NCI-H1417 treated with DMSO at 0.1 percent for 48 hours (cell line): ENCODE measurements around the gene PI3.
"Not testable (repeated sequence)": the region's sequence is repeated elsewhere in the genome, so short reads cannot be mapped to it uniquely, and the experiment has no call there.

Experiments
- DNase-seq: peaks from one replicate; lab custom pipeline; 2025; lab: John Stamatoyannopoulos, UW

PI3 gene, protein sequence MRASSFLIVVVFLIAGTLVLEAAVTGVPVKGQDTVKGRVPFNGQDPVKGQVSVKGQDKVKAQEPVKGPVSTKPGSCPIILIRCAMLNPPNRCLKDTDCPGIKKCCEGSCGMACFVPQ

DNA sequence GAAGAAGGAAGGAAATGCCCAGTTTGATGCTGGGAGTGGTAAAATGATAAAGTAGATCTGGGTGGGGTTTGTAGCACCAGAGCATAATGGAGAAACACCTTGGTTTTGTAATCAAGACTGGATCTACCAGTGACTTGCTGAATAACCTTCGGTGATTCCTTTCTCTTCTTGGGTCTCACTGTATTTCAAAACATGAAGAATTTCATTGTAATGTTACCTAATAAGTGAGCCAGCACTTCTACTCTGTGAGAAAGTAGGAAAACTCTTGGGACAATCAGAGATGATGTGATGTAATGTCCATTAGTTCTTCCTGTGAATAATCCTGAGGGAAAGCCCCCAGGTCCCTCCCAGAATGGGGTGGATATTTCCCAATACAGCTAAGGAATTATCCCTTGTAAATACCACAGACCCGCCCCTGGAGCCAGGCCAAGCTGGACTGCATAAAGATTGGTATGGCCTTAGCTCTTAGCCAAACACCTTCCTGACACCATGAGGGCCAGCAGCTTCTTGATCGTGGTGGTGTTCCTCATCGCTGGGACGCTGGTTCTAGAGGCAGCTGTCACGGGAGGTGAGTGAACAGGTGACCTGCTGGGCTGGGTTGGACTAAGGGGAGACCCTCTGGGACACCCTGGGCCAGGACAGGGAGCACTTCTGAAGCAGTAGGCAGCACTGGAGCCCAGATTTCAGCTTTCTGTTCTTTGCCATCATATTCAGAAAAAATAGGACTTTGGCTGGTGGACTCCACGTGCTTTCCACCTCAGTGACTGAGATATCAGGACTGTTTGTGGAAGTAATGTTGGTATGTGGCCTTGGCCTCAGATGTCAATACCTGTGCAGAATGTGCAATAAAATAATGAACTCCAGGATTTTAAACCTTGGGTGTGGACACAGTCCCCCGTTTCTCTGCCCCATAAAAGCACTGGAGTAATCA lies at the start of gene PI3:
Gene PI3, plus strand, starts transcription at position 469 of the 931 bp plus-strand sequence. Its CDS starts 21 bp downstream, at position 490.
- no peak for DNase-seq

DNA sequence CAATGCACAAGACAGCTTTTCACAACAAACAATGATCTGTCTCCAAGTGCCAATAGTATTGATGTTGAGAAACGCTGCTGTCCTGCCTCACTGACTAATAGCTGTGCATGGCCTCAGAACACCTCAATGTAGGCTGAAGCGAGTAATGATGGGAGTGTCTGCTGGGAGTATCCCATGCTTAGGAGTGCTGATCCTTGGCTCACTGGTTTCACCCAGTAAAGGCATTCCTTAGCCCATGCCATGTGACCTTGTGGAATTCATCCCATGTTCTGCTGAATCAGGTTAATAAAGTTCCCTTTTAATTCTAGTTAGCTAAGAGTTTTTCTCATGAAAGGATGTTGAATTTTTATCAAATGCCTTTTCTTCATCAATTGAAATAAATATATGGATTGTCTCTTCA lies 46.6 kb upstream of the PI3 start:
- no peak for DNase-seq

DNA sequence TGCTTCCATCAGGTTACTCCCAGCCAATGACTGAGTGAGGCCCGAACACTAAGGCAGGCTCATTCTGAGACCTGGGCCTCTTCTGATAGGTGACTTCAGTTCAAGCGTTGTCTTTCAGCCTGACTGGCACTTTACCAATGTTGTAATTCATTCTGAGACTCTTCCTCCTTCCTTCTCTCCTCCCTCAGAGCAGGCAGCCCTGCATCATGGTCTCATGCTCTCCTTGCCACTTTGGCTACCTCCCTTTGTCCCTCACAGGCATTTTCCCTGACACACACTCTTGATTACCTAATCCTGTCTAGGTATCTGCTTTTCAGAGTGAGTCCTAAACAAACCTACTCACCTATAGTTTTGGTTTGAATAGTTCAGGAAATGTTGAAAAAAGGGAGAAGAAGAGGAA lies 37.8 kb upstream of the PI3 start:
- DNase-seq, result no peak

DNA sequence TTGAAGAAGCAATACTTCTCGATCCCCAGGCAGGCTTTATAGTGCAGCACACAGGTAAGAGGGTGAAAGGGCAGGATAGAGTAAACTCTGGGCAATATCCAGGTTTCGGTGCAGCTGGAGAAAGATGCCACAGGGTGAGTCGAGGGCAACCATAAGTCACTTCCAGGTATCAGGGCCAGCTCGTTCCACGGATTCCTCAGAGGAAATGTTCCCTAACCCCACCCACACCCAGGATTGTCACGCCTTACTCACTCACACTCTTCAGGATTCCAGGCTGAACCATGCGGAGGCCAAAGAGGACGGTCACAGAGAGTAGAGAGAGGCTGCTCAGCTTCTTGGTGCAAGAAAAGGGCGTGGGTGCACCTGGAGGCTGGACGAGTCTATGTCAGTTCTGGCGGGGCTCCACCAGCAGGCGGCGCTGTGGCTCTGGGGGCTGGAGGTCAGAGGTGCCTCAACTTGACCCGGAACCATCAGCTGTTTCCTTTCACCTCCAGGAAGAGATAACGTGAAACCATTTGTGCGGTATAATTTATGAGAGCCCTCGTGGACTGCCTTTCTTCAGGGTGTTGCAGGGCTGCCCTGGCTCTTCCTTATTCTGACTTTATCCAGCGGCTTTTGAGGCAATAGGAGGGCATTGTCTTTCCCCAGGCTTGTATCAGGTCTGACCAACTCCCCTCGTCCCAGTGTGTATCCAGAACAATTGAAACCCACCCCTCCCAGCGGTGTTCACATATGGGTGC lies 36.0 kb upstream of the PI3 start:
- no peak for DNase-seq

DNA sequence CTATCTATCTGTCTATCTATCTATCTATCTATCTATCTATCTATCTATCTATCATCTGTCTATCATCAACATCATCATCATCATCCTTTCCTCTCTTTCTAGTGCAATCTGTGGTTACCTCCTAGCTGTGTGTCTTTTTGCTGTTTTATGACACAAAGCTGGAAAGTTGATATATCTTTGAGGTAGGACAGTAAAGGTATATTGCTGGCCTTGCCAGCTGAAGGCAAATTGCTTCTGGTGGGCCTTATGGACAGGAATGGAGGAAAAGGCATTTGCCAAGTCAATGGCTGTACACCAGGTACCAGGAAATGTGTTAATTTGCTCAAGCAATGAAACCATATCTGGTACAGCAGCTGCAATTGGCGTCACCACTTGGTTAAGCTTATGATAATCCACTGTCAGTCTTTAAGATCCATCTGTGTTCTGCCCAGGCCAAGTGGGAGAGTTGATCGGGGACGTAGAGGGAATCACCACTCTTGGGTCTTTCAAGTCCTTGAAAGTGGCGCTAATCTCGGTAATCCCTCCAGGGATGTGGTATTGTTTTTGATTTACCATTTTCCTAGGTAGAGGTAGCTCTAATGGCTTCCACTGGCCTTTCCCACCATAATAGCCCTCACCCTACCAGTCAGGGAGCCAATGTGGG lies 34.8 kb upstream of the PI3 start:
- DNase-seq, result not testable (repeated sequence)

DNA sequence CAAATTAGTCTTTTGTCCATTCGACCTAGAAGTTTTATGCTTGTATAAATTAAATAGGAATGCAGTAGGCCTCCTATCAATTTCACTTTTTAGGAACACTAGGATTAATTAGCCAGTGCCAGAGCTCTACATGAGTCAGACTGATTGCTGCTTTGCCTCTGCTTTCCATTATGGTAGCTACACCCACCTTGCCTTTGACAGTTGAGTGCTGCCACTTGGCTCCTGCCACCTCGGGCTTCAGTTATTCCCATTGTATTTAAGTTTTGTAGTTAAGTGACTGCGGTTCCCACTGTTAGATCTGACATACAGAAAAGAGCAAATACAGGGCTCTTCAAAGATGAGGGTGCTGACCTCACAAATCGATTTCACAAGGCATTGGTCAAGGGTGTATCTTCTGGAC lies 33.9 kb upstream of the PI3 start:
- no peak for DNase-seq

DNA sequence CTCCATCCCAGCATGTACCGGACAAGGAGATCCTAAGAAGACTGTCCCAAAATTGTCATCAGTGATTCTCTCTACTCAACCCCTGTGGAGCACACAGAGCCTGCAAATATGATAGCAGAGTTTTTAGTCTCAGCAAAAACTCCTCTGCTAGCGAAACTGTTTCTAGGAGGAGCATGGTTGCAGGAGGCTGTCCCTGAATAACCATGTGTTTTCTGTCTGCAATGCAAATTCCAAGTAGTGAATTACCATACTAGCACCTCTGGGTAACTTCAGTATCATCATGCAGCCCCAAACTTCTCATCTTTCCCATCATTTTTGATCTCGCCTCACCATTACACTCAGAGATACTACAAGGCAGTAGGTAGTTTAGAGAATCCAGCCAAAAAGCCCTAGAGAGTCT lies 25.6 kb upstream of the PI3 start:
- DNase-seq, result no peak

DNA sequence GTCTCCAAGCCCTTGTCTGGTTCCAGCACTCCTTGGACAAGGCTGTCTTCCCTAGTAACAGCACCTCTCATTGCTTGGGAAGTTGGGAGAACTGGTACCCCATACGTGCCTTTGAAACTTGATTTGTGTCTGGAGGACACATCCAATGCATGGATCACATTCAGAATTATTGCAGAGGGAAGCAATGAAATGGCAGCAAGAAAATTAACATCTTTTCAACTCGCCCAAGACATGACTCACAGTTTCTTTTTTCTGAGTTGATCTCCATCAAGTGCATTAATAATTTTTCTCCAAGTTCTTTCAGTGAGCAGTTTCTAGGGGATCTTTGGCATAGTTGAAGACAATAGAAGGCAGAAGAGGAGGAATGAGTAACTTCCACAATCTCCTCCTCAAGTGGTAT lies 22.3 kb upstream of the PI3 start:
- DNase-seq, result no peak

DNA sequence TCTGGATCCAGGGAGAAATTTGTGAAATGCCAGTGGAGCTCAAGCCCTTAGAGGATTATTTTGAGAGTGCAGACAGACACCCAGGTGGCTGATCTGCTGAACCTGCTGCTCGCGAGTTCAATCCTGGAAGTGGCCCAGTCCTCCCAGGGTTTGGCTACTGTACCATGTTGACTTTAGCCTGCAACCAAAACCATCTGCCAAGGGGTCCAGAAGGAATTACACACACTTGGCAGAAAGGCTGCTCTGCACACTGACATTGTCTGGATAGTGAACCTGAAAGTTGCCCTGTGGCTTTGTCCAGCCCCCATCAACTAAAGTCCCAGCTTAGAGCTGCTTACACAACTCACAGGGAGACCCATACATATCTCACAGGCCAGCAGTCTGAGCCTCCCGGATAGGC lies 21.6 kb upstream of the PI3 start:
- no peak for DNase-seq

DNA sequence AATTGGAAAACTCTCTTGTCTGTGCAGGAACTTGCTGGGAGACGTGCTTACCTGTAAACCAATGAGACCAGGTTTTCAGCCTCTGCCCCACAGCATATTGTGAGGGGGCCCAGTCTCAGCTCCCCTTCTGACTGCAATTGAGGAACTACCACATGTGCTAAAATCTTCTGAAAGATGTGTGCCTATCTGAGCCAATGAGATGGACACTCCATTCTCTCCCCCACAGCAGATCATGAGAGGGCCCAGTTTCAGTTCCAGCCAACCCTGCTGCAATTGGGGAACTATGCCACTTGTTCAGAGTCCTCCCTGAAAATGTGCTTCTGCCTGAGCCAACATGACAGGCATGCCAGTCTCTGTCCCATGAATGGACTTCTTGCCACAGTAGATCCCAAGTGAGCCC lies 20.9 kb upstream of the PI3 start:
- DNase-seq, result no peak

DNA sequence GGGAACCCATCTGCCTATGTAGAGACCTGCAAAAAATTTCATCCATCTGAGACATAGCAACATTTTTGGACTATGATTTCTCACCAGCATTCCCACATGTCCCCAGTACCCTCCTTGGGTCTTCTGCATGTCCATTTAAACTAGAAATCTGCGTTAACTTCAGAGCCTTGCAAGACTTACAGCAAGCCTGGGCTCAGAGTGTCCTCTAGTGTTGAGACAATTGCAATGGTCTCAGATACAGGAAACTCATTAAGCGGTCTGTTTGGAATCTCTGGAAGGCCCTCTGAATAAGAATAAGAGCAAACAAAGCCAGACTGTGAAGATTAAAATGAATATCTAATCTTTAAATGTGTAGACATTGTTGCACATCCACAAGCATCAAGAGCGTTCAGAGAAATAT lies 20.5 kb upstream of the PI3 start:
- DNase-seq, result no peak

DNA sequence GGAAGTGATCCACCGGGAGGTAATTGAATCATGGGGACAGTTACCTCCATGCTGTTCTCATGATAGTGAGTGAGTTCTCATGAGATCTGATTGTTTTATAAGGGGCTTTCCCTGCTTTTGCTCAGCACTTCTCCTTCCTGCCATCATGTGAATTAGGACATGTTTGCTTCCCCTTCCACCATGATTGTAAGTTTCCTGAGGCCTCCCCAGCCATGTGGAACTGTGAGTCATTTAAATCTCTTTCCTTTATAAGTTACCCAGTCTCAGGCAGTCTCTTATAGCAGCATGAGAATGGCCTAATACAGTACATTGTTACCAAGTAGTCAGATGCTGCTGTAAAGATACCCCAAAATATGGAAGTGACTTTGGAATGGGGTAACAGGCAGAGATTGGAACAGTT lies 19.9 kb upstream of the PI3 start:
- not testable (repeated sequence) for DNase-seq

DNA sequence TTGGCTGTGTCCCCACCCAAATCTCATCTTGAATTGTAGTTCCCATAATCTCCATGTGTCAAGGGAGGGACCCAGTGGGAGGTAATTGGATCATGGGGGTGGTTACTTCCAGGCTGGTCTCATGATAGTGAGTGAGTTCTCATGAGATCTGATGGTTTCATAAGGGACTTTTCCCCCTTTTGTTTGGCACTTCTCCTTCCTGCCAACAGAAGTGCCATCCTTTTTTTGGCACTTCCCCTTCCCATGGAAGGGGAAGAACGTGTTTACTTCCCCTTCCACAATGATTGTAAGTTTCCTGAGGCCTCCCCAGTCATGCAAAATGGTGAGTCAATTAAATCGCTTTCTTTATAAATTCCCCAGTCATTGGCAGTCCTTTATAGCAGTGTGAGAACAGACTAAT lies 18.0 kb upstream of the PI3 start:
- DNase-seq, result no peak

DNA sequence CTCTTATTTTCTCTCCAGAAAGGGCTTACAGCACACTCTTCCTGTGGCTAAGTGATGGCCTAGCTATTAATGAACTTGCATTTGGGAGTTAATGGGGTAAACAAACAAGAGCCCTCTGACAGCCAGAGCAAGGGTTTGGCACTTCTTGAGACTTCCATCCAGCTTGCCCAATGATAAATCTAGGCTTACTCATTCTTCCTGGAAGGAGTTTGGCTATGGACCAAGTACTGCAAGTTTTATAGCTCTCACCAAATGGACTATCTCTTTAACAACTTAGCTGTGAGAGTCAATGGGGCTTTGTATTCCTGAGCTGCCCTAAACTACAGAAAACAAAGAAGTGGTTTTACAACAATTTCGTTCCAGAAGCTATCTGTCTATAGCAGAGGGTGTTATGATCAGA lies 16.7 kb upstream of the PI3 start:
- no peak for DNase-seq

DNA sequence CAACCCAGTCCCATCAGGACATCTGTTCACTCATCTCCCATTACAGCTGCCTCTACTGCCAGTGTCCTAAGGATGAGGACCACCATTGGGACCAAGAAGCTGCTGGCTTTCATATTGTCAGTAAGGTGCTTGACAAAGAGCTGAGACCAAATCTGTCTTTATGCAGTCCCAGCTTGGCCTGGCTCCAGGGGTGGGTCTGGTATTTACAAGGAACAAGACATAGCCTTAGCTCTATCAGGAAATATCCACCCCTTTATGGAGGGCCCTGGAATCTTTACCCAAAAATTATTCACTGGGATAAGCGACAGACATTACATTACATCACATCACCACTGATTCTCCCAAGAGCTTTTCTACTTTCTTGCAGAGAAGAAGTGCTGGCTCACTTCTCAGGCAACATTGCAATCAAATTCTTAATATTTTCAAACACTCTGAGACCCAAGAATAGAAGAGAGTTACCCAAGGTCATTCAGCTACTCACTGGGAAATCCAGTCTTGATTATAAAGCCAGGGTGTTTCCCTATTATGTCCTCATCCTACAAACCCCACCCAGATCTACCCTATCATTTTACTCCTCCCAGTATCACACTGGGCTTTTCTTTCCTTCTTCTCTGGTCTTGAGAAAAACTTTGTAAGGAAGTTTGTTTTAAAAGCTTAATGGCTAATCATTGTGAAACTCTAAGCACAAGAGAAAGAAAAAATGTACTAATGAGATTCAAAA lies 11.5 kb upstream of the PI3 start:
- no peak for DNase-seq

DNA sequence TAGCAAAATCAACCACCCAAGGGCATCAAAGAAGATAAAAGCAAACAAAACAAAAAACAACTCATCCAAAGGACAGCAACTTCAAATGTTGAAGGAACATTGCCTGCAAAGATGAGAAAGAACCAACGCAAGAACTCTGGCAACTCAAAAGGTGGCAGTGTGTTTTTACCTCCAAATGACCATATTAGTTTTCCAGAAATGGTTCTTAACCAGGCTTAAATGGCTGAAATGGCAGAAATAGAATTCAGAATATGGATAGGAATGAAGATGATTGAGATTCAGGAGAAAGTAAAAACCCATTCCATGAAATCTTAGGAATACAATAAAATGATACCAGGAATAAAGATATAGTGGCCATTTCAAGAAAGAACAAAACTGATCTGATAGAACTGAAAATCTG lies 9.8 kb upstream of the PI3 start:
- DNase-seq, result no peak

DNA sequence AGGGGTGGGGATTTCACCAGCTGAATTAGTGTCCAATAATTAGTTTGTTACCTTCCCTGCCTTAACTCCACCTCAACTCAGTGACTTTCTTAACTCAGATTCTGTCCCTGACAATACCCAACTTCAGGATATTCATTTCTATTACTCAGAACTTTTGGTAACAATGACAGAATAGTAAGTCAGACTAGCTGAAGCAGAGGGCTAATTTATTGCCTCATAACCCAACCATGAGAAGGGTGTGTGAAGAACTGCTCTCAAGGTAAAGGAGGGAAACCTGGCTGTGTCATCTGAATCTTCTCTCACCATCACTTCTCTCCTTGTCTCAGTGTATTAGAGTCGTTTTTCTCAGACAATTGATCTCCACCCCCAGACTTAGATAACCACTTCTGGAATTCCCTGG lies 1.2 kb upstream of the PI3 start:
- DNase-seq, result no peak

DNA sequence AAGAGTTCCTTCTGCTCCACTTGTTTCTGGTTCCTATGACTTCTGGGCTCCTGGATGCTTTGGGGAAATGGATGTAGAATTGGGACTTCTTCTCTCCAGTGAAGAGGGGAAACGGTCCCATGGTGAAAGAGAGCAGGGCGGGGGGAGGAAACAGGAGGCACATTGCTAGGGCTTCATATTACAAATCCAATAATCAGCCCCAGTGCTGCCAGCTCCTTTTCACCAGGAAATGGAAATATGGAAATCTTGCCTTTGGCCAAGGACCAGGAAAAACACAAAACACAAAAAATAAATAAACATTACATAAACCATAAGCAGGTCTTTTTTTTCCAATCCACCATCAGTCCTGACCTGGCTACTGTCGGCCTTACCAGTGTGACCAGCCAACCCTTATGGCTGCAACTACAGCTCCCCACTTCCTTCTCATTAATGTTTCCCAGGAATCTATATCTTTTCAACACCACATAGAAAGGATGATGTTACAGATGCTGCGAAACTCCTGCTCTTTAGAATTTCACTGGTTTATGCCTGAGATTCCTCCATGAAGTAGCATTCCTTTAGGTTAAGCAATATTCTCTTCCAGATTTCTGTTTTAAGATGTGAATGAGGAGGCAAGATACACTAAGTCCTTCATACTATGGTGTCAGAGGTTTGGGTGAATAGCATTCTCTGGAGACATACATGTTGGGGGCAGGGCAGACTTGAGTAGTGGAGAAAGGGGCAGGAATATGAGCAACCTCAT lies 2.0 kb downstream of the PI3 start:
- DNase-seq, result no peak

DNA sequence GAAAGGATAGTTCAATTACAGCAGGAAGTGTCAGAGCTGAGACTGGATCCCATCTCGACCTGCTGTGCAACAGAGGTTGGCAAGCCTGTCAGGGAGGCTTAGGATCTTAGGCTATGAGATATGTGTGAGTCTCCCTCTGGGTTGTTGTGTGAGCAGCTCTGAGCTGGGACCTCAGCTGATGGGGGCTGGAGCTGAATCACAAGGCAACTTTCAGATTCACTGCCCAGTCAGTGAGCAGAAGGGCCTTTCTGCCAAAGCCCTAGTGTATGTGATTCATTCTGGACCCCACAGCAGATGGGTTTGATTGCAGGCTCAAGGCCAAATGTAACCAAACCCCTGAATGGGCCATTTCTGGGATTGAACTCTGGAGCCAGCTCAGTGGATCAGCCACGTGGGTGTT lies 4.5 kb downstream of the PI3 start:
- no peak for DNase-seq

DNA sequence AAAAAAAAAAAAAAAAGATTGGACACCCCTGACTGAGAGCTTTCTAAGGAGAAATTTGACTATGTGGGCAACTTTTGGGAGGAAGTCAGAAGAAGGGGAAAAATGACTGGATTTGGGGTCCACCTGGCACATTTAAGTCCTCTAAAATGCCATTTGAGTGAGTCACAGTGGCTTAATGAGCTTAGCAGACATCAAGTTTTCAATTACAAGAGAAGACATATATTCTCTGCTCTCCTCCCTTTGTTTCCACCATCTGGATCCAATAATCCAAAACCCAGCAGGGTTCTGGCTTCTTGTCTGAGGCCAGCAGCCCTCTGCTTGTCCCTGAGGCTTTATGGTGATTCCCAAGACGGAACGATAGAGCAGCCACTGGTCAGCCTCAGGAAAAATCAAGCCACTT lies 6.9 kb downstream of the PI3 start:
- DNase-seq, result no peak

DNA sequence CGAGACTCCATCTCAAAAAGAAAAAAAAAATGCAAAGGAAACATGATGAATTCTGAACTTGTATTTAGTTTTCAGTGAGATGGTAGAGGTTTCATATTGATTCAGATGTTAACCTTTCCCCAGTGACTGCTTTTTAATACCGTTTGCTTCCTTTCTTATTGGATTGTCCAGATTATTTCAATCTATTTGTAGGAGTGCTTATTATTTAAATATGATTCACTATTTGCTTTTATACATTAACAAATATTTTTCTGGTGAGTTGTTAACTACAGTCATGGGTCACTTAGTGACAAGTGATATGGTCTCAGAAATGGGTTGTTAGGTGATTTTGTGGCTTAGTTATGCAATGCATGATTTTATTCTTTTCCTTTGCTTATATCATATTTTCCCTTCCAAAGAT lies 8.4 kb downstream of the PI3 start:
- no peak for DNase-seq
